HG03354 (cell line): Measurements from ENCODE around the gene ANKRD33B.
A peak's percentile ranks its signal among the peaks of the same experiment; 100 is the strongest.
"Not testable (repeated sequence)": the region's sequence is repeated elsewhere in the genome, so short reads cannot be mapped to it uniquely, and the experiment has no call there.

Experiments used
- ATAC-seq: cut with Tn5 transposase; IDR thresholded peaks from one replicate; pipeline ENCODE4 v1.9.1; 2021; ENCODE audit warnings: mild to moderate bottlenecking; ENCODE audit not compliant: unreplicated experiment, poor library complexity, severe bottlenecking

The ANKRD33B gene

GRCh38 chr5:10553476-10553875, 10.4 kb upstream of the ANKRD33B start:
- no peak for ATAC-seq

- no peak for ATAC-seq
These were observed 8.6 kb upstream of the ANKRD33B start for GRCh38 chr5:10555277-10555684.

DNA sequence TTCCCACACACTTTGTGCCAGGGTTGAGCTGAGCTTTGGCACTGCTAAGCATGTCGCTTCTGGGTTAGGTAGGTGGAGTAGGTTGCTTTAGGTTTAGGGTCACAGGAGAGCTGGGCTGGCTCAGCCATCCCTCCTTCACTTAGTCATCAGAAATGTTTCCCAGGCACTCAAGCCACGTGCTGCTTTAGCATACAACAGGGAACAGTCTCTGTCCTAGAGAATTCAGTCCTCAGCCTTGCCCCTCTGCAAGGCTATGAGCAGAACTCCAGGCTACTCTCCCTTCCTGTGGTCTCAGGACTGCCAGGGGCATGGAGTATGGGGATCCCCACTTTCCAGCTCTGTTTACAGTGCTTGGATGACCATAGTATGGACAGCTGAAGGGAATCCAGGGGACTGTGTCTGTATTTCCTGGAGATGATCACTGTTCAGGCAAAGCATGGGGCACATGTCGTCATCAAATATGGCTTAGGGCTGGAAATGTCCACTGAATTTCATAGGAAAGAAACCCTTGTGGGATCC, 7.5 kb upstream of the ANKRD33B start:
- ATAC-seq = no peak

DNA sequence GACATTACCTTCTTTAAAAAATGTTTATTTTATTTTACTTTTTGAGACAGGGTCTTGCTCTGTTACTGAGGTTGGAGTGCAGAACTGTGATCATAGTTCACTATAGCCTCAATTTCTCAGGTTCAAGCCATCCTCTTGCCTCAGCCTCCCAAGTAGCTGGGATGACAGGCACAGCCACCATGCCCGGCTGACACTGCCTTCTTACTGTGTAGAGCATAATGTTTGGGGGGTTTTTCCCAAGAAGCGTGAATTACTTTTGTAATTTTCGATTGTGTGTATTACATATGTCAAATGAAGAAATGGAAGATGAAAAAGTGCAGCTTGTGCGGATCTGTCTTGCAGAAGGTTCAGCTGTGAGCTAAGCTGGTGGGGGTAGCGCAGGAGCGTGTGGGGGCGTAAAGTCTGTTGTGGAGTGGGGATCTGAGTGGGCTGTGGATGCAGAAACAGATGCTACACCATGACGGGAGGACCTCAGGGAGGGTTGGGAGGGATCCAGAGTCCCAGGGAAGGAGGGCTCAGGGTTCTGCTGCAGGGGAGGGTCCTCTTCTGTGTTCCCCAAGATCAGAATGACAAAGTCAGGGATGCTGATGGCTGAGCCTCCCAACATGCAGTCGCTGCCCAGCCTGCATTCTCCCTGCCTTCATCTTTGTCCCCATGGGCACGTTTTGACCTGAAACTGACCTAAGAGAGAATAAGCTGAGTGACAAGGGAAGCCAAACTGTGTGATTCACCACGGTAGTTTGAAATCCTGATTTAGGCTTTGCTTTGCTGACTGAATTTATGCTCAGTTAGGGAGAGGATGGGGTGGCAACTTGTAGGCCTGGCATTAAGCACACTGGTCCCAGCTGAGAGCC, 6.8 kb upstream of the ANKRD33B start:
- no peak for ATAC-seq

DNA sequence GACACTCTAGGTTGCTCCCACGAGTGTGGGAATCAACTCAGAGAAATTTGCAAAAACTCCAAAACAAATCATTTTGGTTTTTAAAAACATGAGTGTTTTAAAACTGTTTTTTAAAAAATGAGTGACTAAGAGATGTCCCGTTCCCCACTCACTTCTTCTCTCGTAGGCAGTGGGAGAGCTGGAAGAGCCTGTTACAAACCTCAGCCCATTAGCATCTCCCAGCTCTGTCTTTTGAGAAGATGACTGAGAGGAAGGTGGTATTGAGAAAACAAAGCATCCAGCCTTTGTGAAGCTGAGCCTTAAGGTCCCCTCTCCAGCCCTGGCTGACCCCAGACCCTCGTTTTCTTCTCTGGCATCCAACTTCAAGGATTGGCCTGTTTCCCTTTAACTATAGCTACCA, 4.7 kb upstream of the ANKRD33B start:
- no peak for ATAC-seq

DNA sequence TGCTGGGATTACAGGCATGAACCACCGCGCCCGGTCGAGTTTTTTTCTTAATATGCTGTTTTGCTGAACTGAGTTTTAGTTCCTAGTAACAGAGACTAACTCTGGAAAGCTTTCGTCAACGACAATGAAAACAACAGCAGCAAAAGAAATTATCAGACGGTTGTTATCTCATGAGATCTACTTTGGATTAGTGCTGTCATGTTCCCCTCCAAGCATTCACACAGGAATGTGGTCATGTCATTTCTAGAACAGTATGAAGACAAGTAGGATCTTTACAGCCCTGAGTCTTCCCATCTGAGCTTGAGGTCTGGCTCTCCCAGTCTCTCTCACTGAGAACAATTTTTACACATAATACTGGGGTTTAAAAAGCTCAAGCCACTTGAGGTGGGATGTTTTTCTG, 4.0 kb upstream of the ANKRD33B start:
- ATAC-seq = no peak

- peak; percentile 20 for ATAC-seq
These were observed 1.4 kb upstream of the ANKRD33B start for GRCh38 chr5:10562201-10563109.

DNA sequence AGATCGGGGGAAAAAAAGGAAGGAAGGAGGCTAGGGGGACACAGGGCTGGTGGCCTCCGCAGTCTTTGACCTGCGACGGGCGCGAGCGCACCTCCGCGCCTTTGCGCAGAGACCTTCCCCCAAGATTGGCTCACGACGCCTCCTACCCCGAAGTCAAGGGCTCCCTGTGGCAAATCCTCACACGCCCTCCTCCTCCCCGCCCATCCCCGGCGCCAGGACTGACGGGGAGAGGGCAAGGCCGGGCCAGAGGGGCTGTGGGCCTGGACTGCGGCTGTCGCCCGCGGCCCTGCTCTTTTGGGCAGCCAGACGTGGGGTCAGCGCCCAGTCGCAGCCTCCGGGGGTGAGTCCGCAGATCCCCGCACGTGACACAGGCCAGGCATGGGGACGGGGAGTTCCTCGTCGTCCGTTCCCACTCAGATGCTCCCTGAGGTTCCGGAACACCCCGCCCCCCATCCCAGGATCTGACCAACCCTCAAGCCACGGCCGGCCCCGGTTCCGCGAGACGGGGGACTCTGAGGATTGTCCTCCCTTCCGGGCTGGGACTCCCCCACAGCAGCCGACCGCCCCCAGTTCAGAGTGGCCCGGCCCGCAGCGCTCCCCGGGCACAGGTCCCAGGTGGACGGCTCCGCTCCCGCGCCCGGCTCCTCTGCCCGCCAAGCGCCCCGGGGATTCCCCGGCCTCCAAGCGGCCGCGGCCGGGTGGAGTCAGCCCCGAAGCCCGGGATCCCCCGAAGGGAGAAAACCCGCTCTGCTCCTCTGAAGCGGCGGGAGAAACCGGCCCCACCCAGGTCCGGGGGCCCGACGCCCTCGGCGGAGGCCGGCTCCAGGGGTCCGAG, 543 bp upstream of the ANKRD33B start:
- ATAC-seq = peak; percentile 40

- ATAC-seq = no peak
These were observed 1.2 kb downstream of the ANKRD33B start for GRCh38 chr5:10564838-10565784.

GRCh38 chr5:10565785-10566542, 2.1 kb downstream of the ANKRD33B start:
- ATAC-seq = no peak

DNA sequence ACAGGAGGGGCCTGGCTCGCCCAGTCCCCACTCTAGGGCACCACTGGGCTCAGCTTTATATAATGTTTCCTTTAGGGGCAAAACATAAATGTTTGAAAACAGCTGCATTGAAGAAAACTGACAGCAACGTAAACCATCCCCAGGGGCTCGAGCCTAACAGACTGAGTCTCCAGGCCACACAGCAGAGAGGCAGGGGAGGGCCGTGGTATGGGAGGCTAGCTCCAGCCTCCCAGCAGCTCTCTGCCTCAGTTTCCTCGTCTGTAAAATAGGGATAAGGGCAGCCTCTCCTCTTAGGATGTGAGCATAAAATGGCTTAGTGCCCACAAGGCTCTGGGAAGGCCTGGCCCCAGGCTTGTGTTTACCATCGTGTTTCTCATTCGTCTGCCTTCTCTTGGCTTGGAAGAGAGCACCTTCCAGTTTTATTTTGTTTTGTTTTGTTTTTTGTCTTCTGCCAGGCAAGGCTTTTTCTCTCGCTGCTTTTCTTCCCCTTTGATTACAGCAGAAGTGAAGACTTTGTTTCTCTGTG, 2.7 kb downstream of the ANKRD33B start:
- ATAC-seq = no peak

DNA sequence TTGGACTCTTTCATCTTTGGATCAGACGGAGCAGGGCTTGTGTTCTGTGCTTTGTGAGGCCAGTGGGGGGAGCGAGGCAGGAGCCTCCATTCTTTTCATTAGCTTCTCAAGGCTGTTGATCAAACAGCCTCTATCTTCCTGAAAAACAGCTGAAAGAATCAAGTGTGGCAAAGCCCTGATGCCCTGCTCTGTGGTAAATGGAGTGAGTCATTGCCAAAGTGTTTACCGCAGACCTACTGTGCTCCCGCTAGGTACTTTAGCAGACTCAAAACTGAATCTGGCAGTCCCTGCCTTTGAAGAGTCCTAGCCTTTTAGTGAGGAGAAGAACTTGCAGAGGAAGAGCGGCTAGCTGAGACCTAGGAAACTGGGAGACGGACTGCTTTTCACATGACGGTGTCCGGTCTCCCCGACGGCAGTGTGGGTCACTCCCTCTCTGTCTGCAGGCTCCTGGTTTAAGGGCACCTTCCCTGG, 3.3 kb downstream of the ANKRD33B start:
- ATAC-seq = no peak

DNA sequence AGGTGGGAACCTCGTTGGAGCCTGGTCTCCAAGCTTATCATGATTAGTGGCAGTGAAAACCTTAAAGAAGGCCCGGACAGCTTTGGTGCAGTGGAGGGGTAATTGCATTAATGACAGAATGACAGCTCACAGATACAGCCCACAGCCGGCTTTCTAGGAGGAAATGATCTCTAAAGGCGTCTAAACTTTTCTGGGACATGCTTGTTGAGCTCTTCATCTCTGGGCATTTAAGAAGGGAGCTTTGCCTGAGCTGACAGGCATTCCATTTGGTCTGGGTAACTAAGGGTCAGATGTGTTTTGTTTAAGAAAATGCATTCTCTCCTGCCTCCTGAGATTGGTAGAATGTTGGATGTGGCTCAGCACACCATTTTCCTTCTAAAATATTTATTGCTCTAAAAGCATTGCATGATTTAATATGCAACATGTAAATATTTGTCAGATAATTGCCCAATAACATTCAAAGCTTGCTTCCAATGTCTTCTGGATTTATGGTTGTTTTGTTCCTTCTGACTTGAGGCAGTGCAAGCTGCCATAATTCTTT, 4.0 kb downstream of the ANKRD33B start:
- no peak for ATAC-seq

DNA sequence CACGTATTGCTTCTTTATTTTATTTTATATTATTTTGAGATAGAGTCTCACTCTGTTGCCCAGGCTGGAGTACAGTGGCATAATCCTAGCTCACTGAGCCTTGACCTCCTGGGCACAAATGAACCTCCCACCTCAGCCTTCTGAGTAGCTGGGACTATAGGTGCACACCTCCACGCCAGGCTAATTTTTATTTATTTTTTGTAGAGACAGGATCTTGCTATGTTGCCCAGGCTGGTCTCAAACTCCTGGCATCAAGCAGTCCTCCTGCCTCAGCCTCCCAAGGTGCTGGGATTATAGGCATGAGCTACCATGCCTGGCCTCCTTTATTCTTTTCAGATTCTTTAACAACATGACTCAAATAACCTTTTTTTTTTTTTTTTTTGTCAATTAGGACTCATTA, 6.7 kb downstream of the ANKRD33B start:
- ATAC-seq = not testable (repeated sequence)

DNA sequence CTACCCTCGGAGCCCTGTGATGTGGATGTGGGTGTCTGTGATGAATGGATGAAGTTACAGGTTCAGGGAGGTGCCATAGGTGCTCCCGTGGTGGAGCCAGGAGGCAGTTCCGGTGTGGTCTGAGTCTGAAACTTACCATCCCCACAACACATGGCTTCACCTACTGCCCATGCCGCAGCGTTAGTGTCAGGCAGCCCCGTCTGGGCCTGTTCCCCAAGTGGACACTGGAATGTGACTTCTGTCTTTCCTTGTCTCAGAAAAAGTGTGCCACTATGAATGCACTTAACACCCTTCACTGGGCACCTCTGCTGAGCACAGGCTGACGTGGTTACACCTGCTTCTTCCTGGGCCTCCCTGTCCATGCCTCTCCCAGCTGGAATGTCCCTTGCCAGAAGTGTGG, 8.6 kb downstream of the ANKRD33B start:
- no peak for ATAC-seq

DNA sequence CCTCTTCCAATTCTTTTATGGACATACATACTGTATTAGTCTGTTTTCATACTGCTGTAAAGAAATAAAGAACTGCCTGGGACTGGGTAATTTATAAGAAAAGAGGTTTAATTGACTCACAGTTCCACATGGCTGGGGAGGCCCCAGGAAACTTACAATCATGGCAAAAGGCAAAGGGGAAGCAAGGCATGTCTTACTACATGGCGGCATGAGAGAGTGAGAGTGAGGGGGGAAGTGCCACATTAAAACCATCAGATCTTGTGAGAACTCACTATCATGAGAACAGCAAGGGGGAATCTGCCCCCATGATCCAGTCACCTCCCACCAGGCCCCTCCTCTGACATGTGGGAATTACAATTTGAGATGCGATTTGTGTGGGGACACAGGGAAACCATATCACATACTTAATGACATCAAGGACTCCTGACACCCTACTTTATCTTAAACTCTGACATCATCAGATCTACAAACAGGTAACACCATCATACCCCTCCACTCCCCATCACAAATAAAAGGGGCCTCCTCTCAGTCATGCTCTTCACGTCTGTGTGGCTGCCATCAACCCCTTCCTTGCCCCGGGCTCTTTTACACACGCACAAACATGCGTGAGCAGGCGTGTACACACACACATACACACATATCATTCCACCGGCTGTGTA, 9.7 kb downstream of the ANKRD33B start:
- no peak for ATAC-seq

DNA sequence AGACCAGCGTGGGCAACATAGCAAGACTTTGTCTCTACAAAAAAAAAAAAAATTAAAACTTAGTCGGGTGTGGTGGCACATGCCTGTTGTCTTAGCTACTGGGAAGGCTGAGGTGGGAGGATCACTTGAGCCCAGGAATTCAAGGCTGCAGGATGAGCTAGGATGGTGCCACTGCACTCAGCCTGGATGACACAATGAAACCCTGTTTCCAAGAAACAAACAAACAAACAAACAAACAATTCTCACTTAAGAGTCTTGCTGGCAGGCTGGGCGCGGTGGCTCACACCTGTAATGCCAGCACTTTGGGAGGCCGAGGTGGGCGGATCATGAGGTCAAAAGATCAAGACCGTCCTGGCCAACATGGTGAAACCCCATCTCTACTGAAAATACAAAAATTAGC, 11.0 kb downstream of the ANKRD33B start:
- not testable (repeated sequence) for ATAC-seq
